HUES48 (cell line): ENCODE measurements around the gene DNAJC17.

ENCODE experiments used
- H3K27ac ChIP-seq: one replicate; pipeline ENCODE4 v1.7.0; 2013; ENCODE audit warnings: low read depth, low read length, inconsistent platforms
- H3K27me3 ChIP-seq: 2 replicates; pipeline ENCODE4 v1.6.1; 2013; ENCODE audit warnings: mild to moderate bottlenecking, low read length; ENCODE audit not compliant: control insufficient read depth, insufficient read depth
- H3K36me3 ChIP-seq: 2 replicates; pipeline ENCODE4 v1.6.1; 2013; ENCODE audit warnings: low read length; ENCODE audit not compliant: control insufficient read depth, insufficient read depth
- H3K4me1 ChIP-seq: 2 replicates; pipeline ENCODE4 v1.6.1; 2013; ENCODE audit warnings: mild to moderate bottlenecking, low read length; ENCODE audit not compliant: control insufficient read depth, insufficient read depth
- H3K4me3 ChIP-seq: 2 replicates; pipeline ENCODE4 v1.5.1; 2013; ENCODE audit warnings: mild to moderate bottlenecking, low read depth, low read length
- H3K9ac ChIP-seq: 2 replicates; pipeline ENCODE4 v1.6.1; 2013; ENCODE audit warnings: mild to moderate bottlenecking, low read depth, low read length, moderate library complexity
- H3K9me3 ChIP-seq: 2 replicates; pipeline ENCODE4 v1.6.1; 2013; ENCODE audit warnings: low read length; ENCODE audit not compliant: control insufficient read depth, insufficient read depth

The DNAJC17 gene

DNA sequence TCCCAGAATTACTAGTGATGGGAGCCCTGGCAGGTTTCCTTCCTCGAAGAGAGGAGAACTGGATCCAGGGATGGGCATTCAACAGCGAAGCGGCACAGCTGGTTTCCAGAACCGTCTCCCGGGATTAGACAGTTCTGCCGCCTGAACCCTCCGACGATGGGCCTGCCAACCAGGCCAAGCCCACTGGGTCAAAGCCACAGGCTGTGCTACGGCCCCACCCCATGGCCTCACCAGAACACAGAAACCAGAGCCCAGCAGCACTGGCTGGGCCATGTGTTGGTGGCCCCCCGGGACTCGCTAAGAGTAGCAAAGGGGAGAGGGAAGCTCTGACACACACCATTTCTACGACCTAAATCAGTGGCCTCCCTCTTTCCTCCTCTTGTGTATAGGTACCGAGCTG, 35.3 kb downstream of the DNAJC17 start:
- H3K4me1 ChIP-seq, result peaks cover 5% of the 10 kb centered on the region
- H3K27me3 ChIP-seq, result no peaks in the 10 kb centered on the region
- no peak overlapping the region for H3K9ac ChIP-seq
- no peak overlapping the region for H3K27ac ChIP-seq
- H3K4me3 ChIP-seq, result no peak overlapping the region
- H3K36me3 ChIP-seq, result peaks cover 50% of the 10 kb centered on the region
- H3K9me3 ChIP-seq, result no peaks in the 10 kb centered on the region

DNA sequence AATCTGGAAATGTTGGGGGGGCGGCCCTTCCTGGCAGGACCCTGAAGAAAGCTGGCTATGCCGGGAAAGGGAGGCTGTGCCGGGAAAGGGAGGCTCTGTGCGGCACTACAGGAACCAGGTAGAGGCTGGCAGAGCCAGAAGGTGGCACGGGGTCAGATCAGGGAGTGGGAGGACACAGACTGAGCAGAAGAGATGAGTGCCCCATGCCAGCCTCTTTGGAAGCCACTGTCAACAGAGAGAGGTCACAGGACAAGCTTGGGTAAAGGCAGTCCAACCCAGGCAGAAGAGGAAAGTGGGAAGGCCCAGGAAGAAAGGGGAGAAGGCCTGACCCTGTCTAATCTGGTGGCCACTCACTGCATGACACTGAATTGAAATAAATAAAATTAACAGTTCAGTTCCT, 36.0 kb downstream of the DNAJC17 start:
- no peak overlapping the region for H3K9ac ChIP-seq
- H3K9me3 ChIP-seq, result no peaks in the 10 kb centered on the region
- H3K27ac ChIP-seq, result no peak overlapping the region
- peaks cover 12% of the 10 kb centered on the region for H3K4me1 ChIP-seq
- no peaks in the 10 kb centered on the region for H3K27me3 ChIP-seq
- no peak overlapping the region for H3K4me3 ChIP-seq
- H3K36me3 ChIP-seq, result peaks cover 43% of the 10 kb centered on the region

DNA sequence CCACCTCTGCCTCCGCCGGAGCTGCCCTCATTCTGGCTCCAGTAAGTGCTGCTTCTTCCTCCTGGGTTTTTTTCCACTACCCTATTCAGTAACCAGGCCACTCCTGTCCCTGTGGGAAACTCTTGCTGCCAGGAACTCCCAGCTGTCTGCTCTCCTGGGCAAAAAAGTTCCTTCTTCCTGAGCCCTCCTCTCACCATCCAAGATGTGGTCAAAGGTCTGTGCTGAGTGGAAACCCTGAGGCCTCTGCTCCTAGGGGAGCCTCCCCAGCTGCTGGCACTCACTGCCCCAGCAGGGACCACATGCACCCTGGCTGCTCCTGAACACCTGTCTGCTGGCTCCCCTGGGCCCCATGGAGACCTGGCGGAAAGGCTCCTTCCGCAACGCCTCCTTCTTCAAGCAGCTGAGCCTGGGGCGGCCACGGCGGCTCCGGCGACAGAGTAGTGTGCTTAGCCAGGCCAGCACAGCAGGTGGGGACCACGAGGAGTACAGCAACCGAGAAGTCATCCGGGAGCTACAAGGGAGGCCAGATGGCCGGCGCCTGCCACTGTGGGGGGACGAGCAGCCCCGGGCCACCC, 37.0 kb downstream of the DNAJC17 start:
- H3K4me1 ChIP-seq, result peaks cover 21% of the 10 kb centered on the region
- no peaks in the 10 kb centered on the region for H3K9me3 ChIP-seq
- H3K27me3 ChIP-seq, result no peaks in the 10 kb centered on the region
- H3K4me3 ChIP-seq, result no peak overlapping the region
- peaks cover 34% of the 10 kb centered on the region for H3K36me3 ChIP-seq
- no peak overlapping the region for H3K9ac ChIP-seq
- H3K27ac ChIP-seq, result no peak overlapping the region

DNA sequence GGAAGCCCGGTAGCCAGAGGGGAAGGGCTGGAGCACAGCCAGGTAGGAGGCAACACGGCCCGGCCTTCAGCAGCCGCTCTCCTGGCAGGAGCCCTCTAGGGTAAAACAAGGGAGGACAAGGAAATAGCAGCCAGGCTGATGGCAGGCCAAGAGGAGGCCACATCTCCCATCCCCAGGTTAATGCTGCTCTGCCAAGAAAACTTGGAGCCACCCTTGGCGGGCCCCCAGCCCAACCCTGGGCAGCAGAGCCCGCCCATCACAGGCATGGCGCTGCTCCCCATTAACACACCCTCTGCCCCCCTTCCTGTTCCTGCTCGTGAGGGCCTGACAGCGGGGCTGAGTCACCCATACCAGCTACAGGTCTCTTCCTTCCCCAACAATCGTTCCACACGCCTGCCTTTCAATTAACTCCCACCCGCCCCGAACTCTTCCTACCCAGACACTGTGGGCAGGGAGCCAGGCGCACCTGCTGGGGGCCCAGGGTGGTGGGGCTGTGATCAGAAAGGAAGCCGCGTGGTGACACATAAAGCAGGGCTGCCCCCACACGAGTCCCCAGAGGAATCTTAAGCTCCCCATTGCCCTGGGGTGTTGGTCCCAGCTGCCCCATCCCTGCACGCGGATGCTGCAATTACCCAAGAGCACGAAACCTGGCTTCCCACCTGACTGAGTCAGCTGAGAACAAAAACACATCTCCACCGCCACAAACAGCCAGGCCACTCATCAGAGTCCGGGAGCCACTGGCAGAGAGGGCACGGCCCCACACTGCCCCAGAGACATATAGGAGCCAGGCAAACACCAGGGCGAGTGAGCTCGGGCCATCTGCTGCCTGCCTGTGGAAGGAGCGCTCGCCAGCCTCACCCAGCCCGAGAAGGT, 37.8 kb downstream of the DNAJC17 start, which contains the start of gene C15orf62:
Gene C15orf62, plus strand, starts transcription at position 707 of the 873 bp plus-strand sequence. CDS start 516 bp downstream, outside the sequence.
- H3K4me1 ChIP-seq, result peaks cover 28% of the 10 kb centered on the region
- no peak within 1 kb of the TSS for H3K27ac ChIP-seq
- H3K36me3 ChIP-seq, result peaks cover 27% of the 10 kb centered on the region
- no peaks in the 10 kb centered on the region for H3K27me3 ChIP-seq
- no peaks in the 10 kb centered on the region for H3K9me3 ChIP-seq
- no peak within 1 kb of the TSS for H3K4me3 ChIP-seq
- H3K9ac ChIP-seq, result no peak within 1 kb of the TSS

DNA sequence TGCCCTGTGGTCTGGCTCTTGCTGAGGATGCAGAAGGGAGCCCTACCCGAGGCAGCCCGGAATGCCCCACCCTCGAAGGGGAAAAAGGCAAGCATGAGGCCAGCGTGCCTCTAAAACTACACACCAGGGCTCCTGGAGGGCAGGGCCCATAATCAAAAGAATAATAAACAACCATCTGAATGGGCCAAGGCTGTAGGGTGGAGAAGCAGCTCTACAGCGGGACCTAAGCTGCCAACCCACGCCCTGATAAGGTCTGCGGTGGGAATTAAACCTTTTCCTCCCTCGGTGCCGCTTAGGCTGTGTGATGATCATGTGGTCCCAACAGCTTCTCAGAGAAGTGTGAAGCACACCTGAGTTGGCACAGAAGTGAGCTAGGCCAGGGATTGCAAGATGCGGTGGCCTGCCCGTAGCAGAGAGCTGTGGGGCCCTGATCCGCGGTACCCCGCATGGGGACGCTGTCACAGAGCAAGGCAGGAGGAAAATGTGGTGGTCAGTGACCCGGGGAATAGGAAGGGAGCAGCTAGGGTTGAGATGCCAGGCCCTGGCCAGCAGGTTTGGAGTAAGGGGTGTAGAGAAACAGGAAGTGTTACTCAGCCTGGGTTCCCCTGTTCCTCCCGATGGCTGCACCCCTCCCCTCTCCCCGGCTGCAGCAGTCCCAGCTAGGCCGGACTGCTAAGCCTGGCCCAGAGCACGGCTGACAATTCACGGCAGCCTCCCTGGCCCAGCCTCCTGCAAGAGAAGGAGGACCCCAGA, 38.6 kb downstream of the DNAJC17 start:
- Histone ChIP-seq H3K9me3 (no peaks in the 10 kb centered on the region), H3K9ac (no peak overlapping the region), H3K4me3 (no peak overlapping the region), H3K27me3 (no peaks in the 10 kb centered on the region), H3K36me3 (peaks cover 19% of the 10 kb centered on the region), H3K27ac (no peak overlapping the region), H3K4me1 (peaks cover 28% of the 10 kb centered on the region)

DNA sequence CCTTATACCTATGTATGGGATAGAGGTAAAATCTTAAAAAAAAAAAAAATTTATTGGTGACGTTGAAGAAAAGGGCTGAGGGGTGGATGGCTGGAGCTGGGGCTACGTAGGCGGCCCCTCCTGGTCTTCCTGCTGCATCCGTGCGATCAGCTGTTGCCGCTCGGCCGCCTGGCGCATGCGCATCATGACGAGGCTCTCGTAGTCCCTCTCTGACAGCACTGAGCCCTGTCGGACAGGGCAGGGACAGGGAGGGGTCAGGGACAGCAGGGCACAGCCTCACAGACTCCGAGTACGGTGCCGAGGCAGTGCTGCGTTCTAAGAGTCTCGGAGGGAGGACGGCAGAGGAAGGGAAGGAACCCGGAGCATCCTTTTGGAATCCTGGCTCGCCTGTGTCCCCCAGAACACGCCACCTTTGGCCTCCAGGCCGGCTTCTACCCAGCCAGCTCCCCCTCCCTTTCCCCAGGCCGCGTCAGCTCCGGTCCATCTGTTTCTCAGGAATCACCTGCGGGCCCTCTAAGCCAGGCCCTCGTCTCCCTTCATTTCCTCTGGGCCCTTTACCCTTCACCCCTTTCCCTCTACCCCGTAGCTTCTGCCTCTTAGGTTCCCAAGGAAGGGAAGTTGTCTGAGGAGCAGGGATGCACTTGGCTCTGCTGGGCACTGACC, 39.3 kb downstream of the DNAJC17 start:
- Histone ChIP-seq H3K4me1 (peaks cover 28% of the 10 kb centered on the region), H3K9me3 (no peaks in the 10 kb centered on the region), H3K27ac (no peak overlapping the region), H3K9ac (no peak overlapping the region), H3K27me3 (no peaks in the 10 kb centered on the region), H3K4me3 (no peak overlapping the region), H3K36me3 (peaks cover 11% of the 10 kb centered on the region)

DNA sequence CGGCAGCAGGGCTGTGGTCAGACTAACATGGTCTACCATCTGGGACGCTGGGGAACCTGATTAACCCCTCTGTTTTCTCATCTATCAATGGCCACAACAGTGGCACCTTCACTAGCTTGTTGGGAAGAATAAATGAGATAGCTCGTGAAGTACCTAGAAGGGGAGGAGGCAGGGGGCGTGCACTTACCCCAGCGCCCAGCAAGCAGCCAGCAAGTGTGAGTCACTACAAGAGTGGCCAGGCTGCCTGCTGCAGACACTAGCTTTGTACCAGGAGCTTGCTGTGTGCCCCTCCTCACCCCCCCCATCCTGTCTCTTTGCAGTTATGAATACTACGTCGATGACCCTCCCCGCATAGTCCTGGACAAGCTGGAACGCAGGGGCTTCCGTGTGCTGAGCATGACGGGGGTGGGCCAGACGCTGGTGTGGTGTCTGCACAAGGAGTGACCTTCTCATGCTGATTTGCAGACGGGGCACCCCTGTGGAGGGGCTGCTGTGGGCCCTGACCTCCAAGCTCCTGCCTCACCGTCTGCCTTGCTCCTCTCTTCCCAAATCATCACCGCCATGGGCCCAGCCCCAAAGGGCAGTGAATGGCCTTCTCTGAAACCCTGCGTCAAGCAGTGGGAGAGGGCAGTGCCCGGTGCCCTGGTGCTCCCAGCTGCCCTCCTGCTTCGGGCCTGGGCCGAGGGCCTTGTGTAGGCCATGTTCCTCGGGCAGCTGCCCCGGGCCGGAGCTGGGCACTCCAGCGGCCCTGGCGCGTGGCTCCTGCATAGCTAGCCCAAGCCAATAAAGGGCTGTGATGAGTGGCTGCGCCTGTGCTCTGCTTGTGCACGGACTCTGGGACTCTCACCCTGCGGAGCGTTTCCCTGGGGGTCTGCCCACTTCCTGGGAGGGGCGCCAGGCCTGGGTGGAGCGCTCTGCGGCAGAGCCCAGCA, 40.1 kb downstream of the DNAJC17 start:
- H3K9ac ChIP-seq, result no peak overlapping the region
- peak overlapping the region; percentile 11 for H3K27ac ChIP-seq
- H3K4me3 ChIP-seq, result no peak overlapping the region
- peaks cover 28% of the 10 kb centered on the region for H3K4me1 ChIP-seq
- H3K36me3 ChIP-seq, result peaks cover 6% of the 10 kb centered on the region
- 0 out of 2 replicates have a peak, but pooled peaks cover 3% of the 10 kb centered on the region for H3K27me3 ChIP-seq
- H3K9me3 ChIP-seq, result no peaks in the 10 kb centered on the region

DNA sequence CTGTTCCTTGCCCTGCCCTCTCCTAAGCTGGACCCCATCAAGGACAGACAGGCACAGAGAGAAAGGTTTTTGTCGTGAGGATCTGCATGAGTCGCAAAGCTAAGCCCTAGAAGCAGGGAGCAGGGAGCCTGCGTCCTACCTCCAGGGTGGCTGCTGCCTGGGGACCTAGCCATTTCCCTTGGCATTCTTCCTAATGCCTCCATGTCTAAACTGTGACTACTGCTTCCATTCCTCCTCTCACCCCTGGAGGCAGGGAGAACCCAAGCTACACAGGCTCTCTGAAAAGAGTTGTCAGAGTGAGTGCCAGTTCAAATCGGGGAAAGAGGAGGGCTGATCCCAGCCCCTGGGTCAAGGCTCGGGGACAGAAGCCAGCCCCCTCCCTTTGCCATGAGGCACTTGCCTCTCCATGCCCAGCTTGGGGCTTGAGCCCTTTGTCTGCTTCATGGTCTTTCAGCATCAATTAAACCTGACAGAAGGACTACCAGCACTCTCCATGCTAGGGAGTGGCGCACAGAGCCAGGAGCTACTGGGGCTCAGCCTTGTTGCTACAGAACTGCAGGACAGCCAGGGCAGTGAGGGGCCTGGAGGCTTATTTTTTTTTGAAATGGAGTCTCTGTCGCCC, 41.0 kb downstream of the DNAJC17 start:
- Histone ChIP-seq H3K9me3 (no peaks in the 10 kb centered on the region), H3K27me3 (0 out of 2 replicates have a peak, but pooled peaks cover 3% of the 10 kb centered on the region), H3K4me1 (peaks cover 28% of the 10 kb centered on the region), H3K4me3 (no peak overlapping the region), H3K27ac (peak overlapping the region; percentile 56), H3K9ac (no peak overlapping the region), H3K36me3 (peaks cover 4% of the 10 kb centered on the region)

DNA sequence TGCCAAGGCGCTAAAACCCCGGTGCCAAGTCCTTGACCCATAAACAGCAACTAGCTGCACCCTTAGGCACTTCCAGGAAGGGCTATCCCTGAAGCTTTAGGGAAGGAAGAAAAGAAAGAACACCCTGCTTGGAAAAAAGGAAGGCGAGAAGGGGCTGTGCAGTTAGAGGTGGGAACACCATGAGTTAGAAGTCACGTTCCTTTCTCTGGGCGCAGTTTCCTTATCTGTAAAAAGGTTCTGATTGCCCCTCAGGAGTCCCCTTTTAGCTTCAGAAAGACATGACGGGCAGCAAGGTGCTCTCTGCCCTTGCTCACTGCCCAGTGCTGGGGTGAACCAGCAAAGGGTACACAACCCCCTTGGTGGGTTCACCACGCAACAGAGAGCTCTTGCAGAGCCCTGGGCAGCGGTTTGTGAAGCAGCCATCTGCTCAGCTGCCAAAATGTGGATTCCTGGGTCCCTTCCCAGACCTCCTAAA, 42.6 kb downstream of the DNAJC17 start:
- no peaks in the 10 kb centered on the region for H3K9me3 ChIP-seq
- H3K27ac ChIP-seq, result peak overlapping the region; percentile 56
- peak overlapping the region; percentile 61 for H3K9ac ChIP-seq
- peak overlapping the region; percentile 76 for H3K4me3 ChIP-seq
- 0 out of 2 replicates have a peak, but pooled peaks cover 3% of the 10 kb centered on the region for H3K27me3 ChIP-seq
- H3K36me3 ChIP-seq, result peaks cover 4% of the 10 kb centered on the region
- peaks cover 28% of the 10 kb centered on the region for H3K4me1 ChIP-seq
